Parathyroid adenoma (tissue), 2 donors: ENCODE results near the gene TDRKH.

ENCODE experiments used
- H2AFZ ChIP-seq: fragments of 300-600 bp; sonication (generic); one replicate; pipeline ENCODE4 v1.7.0; 2017; ENCODE audit warnings: antibody characterized with exemption, mild to moderate bottlenecking
- H3K27ac ChIP-seq: fragments of 300-600 bp; sonication (generic); one replicate; pipeline ENCODE4 v1.7.0; 2017
- H3K27me3 ChIP-seq: fragments of 300-600 bp; sonication (generic); one replicate; pipeline ENCODE4 v1.7.0; 2017; ENCODE audit warnings: low read length; ENCODE audit not compliant: control insufficient read depth, insufficient read depth
- H3K36me3 ChIP-seq: fragments of 300-600 bp; sonication (generic); one replicate; pipeline ENCODE4 v1.7.0; 2017; ENCODE audit warnings: low read length; ENCODE audit not compliant: control insufficient read depth, insufficient read depth
- H3K4me1 ChIP-seq: fragments of 300-600 bp; sonication (generic); one replicate; pipeline ENCODE4 v1.7.0; 2017; ENCODE audit warnings: control low read depth
- H3K4me2 ChIP-seq: fragments of 300-600 bp; sonication (generic); one replicate; pipeline ENCODE4 v1.7.0; 2017; ENCODE audit warnings: low read length
- H3K4me3 ChIP-seq: fragments of 300-600 bp; sonication (generic); one replicate; pipeline ENCODE4 v1.7.0; 2017; ENCODE audit warnings: low read depth, low read length
- H3K79me2 ChIP-seq: fragments of 300-600 bp; sonication (generic); one replicate; pipeline ENCODE4 v1.7.0; 2017; ENCODE audit warnings: control low read depth
- H3K9ac ChIP-seq: fragments of 300-600 bp; sonication (generic); one replicate; pipeline ENCODE4 v1.7.0; 2017; ENCODE audit warnings: mild to moderate bottlenecking
- H3K9me3 ChIP-seq: fragments of 300-600 bp; sonication (generic); one replicate; pipeline ENCODE4 v1.7.0; 2017; ENCODE audit warnings: low read length; ENCODE audit not compliant: control insufficient read depth
- CTCF ChIP-seq: fragments of 300-600 bp; sonication (generic); IDR thresholded peaks from one replicate; pipeline ENCODE4 v1.7.0; 2017; ENCODE audit warnings: antibody characterized with exemption, mild to moderate bottlenecking
- donor health status: primary hyperparathyroidism.

TDRKH gene

DNA sequence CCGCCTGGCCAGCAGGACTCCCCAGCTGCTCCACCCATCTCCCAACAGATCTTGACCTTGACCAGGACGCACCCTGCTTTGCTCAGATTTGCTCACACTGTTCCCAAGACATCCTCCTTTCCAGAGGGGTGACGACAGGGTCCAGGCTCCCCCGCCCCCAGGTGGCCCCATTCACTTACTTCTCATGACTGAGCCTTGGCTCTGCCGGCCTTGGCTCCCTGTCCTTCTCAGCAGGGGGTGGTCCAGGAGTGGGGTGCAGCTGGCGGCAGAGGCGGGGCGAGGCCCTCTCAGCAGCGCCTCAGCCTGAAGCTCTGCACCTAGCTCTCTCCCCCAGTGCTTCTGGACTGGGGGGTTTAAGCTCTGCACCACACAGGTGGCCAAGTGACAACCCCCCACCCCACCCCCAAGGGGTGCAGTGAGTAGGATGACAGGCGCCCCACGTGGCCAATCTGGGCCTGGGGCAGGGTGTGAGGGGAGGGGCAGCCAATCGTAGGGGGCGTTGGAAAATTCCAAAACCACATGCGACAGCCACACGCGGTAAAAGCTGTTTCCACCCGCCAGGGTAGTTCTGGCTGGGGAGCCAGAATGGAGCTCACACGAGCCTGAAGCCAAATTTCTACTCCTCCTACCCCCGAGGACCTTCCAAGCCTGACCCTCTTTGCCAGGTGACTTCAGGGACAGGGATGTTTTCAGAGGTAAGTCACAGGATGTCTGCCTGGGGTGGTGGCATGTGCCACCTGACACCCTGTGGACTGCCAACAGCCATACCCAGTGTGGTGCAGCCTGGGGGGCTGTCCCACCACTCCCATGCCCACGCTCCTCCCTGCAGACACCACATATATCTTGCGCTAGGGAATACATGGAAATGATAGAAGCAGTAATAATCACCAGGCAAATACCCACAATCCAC, 35.7 kb upstream of the TDRKH start:
- Histone ChIP-seq H3K4me1 (peaks cover 23% of the 10 kb centered on the region), H3K27me3 (no peaks in the 10 kb centered on the region), H3K9ac (no peak overlapping the region), H3K79me2 (no peaks in the 10 kb centered on the region), H3K27ac (no peak overlapping the region), H3K4me3 (no peak overlapping the region), H3K9me3 (no peaks in the 10 kb centered on the region), H3K4me2 (no peak overlapping the region), H2AFZ (no peak overlapping the region), H3K36me3 (no peaks in the 10 kb centered on the region)
- no peak for TF ChIP-seq CTCF

GRCh38 chr1:151825204-151825603, 34.9 kb upstream of the TDRKH start:
- Histone ChIP-seq H3K27ac (no peak overlapping the region), H3K36me3 (no peaks in the 10 kb centered on the region), H3K9ac (no peak overlapping the region), H2AFZ (no peak overlapping the region), H3K79me2 (no peaks in the 10 kb centered on the region), H3K4me2 (no peak overlapping the region), H3K27me3 (no peaks in the 10 kb centered on the region), H3K4me3 (no peak overlapping the region), H3K4me1 (peaks cover 23% of the 10 kb centered on the region), H3K9me3 (no peaks in the 10 kb centered on the region)
- no peak for TF ChIP-seq CTCF

- H2AFZ ChIP-seq, result no peak overlapping the region
- H3K27ac ChIP-seq, result no peak overlapping the region
- H3K9ac ChIP-seq, result no peak overlapping the region
- no peaks in the 10 kb centered on the region for H3K27me3 ChIP-seq
- H3K4me1 ChIP-seq, result peaks cover 7% of the 10 kb centered on the region
- no peaks in the 10 kb centered on the region for H3K9me3 ChIP-seq
- H3K4me3 ChIP-seq, result no peak overlapping the region
- no peaks in the 10 kb centered on the region for H3K36me3 ChIP-seq
- H3K4me2 ChIP-seq, result no peak overlapping the region
- TF ChIP-seq CTCF, result no peak
- peaks cover 2% of the 10 kb centered on the region for H3K79me2 ChIP-seq
These were observed 32.9 kb upstream of the TDRKH start for GRCh38 chr1:151823175-151823574.

DNA sequence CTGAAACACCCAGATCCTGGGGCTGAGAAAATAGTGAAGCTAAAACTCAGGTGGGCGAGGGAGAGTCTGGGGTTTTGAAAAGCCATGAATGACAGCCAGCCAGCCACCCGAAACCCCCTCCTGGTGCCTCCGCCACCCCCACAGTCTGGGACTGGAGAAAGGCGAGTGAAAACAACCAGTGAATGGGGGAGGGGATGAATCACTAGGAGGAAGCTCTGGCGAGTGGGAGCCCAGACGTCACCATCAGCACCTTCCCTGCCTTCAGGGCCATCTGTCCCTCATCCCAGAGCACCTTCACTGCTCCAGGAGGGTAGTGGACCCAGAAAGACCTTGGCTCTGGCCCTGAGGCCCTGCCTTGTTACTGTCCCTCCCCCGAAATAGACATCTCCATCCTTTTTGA, 32.1 kb upstream of the TDRKH start:
- Histone ChIP-seq H3K79me2 (peaks cover 2% of the 10 kb centered on the region), H3K27me3 (no peaks in the 10 kb centered on the region), H3K36me3 (no peaks in the 10 kb centered on the region), H3K4me2 (no peak overlapping the region), H3K9me3 (no peaks in the 10 kb centered on the region), H3K27ac (no peak overlapping the region), H3K4me1 (peaks cover 3% of the 10 kb centered on the region), H3K9ac (no peak overlapping the region), H3K4me3 (no peak overlapping the region), H2AFZ (no peak overlapping the region)
- no peak for TF ChIP-seq CTCF

- Histone ChIP-seq H3K4me2 (no peak overlapping the region), H3K27ac (no peak overlapping the region), H3K36me3 (no peaks in the 10 kb centered on the region), H3K27me3 (no peaks in the 10 kb centered on the region), H3K4me1 (peaks cover 1% of the 10 kb centered on the region), H3K9me3 (no peaks in the 10 kb centered on the region), H3K4me3 (no peak overlapping the region), H3K9ac (no peak overlapping the region), H2AFZ (no peak overlapping the region), H3K79me2 (peaks cover 2% of the 10 kb centered on the region)
- TF ChIP-seq CTCF, result no peak
These were observed 30.6 kb upstream of the TDRKH start for GRCh38 chr1:151820940-151821339.
